Transverse colon (tissue), 4 donors: ENCODE measurements around the gene STARD3.

Experiments used
- EP300 ChIP-seq: sonication (generic); formaldehyde crosslinking; IDR thresholded peaks from one replicate; pipeline ENCODE4 v1.6.1; 2017; ENCODE audit warnings: antibody characterized with exemption, low read depth
- POLR2A ChIP-seq: fragments of 450-650 bp; IDR thresholded peaks from one replicate; pipeline ENCODE4 v1.6.1; 2016; ENCODE audit warnings: antibody characterized with exemption, mild to moderate bottlenecking, moderate library complexity
- POLR2AphosphoS5 ChIP-seq, 3 donors: sonication (generic); formaldehyde crosslinking; IDR thresholded peaks; one replicate each; pipeline ENCODE4 v1.6.1; 2016; ENCODE audit warnings: antibody characterized with exemption in 3 of 3
- TF ChIP-seq, protein P1 (sequence below), 5 experiments: fragments of 200-600 bp in 3 of 5; fragments of 450-650 bp in 2 of 5; sonication (generic) in 3 of 5; IDR thresholded peaks; 1 replicate in 2 of 5; 2 replicates in 3 of 5; pipeline ENCODE4 v1.5.1; 2016 to 2017; ENCODE audit warnings: antibody characterized with exemption in 5 of 5, inconsistent platforms in 3 of 5, mild to moderate bottlenecking in 2 of 5, moderate library complexity in 1 of 5

GRCh38 chr17:39694593-39694992 lies 57.6 kb downstream of the STARD3 start:
- TF ChIP-seq, protein P1, sequence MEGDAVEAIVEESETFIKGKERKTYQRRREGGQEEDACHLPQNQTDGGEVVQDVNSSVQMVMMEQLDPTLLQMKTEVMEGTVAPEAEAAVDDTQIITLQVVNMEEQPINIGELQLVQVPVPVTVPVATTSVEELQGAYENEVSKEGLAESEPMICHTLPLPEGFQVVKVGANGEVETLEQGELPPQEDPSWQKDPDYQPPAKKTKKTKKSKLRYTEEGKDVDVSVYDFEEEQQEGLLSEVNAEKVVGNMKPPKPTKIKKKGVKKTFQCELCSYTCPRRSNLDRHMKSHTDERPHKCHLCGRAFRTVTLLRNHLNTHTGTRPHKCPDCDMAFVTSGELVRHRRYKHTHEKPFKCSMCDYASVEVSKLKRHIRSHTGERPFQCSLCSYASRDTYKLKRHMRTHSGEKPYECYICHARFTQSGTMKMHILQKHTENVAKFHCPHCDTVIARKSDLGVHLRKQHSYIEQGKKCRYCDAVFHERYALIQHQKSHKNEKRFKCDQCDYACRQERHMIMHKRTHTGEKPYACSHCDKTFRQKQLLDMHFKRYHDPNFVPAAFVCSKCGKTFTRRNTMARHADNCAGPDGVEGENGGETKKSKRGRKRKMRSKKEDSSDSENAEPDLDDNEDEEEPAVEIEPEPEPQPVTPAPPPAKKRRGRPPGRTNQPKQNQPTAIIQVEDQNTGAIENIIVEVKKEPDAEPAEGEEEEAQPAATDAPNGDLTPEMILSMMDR (IDR thresholded peaks at IDR 0.05) = no peak
- no peak for TF ChIP-seq POLR2A
- no peak for TF ChIP-seq EP300
- no peak for TF ChIP-seq POLR2AphosphoS5 (IDR thresholded peaks at IDR 0.05)
